Body of pancreas (tissue), 4 donors: ENCODE data around the gene PSD2. TPM values are rescaled to one million over a fixed set of nuclear protein-coding genes. Genes with fewer than 3 reads are reported as not detected.
A peak's percentile ranks its signal among the peaks of the same experiment; 100 is the strongest.

Source experiments
- ATAC-seq: fragments of 150-250 bp; one replicate; pipeline ENCODE4 v1.9.1; 2016
- DNase-seq, 4 donors: peaks; one replicate each; pipeline ENCODE4 v3.0.0-alpha.2; 2019
- H3K27ac ChIP-seq, 4 donors: fragments of 200-600 bp; sonication (generic); 1 replicate in 3 of 4; 2 replicates in 1 of 4; pipeline versions ENCODE4 v1.5.1 to v1.6.1; 2016 to 2019; ENCODE audit warnings: mild to moderate bottlenecking in 1 of 4, mixed read lengths in 1 of 4, moderate library complexity in 1 of 4
- H3K27me3 ChIP-seq, 2 donors: fragments of 200-600 bp; sonication (generic); one replicate each; pipeline ENCODE4 v1.6.0; 2016; ENCODE audit warnings: mild to moderate bottlenecking in 1 of 2
- H3K36me3 ChIP-seq, 2 donors: fragments of 200-600 bp; sonication (generic); replicated peaks in 1 of 2; 2 replicates each; pipeline ENCODE4 v1.5.1; 2016; ENCODE audit warnings: low read depth in 2 of 2; ENCODE audit not compliant: insufficient read depth in 1 of 2
- H3K4me1 ChIP-seq: fragments of 200-600 bp; sonication (generic); one replicate; pipeline ENCODE4 v1.6.0; 2016
- H3K4me3 ChIP-seq, 2 donors: fragments of 200-600 bp; sonication (generic); 1 replicate in 1 of 2; 2 replicates in 1 of 2; pipeline ENCODE4 v1.5.1; 2016 to 2019
- H3K9me3 ChIP-seq, 3 donors: fragments of 200-600 bp; sonication (generic); 1 replicate in 2 of 3; 2 replicates in 1 of 3; pipeline ENCODE4 v1.5.1; 2016
- POLR2A ChIP-seq, 3 donors: fragments of 450-650 bp; IDR thresholded peaks; one replicate each; pipeline ENCODE4 v1.6.1; 2016; ENCODE audit warnings: antibody characterized with exemption in 3 of 3, mild to moderate bottlenecking in 2 of 3
- WGBS, 2 donors: methylation state at CpG; one replicate each; pipeline ENCODE4 v1.1.5; 2017; 5-methylcytosine and 5-hydroxymethylcytosine counted together
- intact Hi-C: fragments of 100-400 bp; cut with DNase I; formaldehyde crosslinking; loops from one replicate; pipeline ENCODE4 v1.15.1; 2023
- total RNA-seq, 2 donors: library from RNA; depleted of rRNA; stranded (reverse); fragments of >200 nt; gene quantifications; one replicate each; pipeline ENCODE4 v1.1.0, GENCODE V29; 2016
- TF ChIP-seq, protein P1 (sequence below), 7 experiments: fragments of 450-650 bp in 4 of 7; fragments of 200-600 bp in 3 of 7; sonication (generic) in 3 of 7; IDR thresholded peaks; one replicate each; pipeline ENCODE4 v1.5.1; 2016 to 2019; ENCODE audit warnings: antibody characterized with exemption in 7 of 7

PSD2 gene
- under 1 TPM in 1 of 2 donors, not detected in 1; 0.52 TPM for total RNA-seq

DNA sequence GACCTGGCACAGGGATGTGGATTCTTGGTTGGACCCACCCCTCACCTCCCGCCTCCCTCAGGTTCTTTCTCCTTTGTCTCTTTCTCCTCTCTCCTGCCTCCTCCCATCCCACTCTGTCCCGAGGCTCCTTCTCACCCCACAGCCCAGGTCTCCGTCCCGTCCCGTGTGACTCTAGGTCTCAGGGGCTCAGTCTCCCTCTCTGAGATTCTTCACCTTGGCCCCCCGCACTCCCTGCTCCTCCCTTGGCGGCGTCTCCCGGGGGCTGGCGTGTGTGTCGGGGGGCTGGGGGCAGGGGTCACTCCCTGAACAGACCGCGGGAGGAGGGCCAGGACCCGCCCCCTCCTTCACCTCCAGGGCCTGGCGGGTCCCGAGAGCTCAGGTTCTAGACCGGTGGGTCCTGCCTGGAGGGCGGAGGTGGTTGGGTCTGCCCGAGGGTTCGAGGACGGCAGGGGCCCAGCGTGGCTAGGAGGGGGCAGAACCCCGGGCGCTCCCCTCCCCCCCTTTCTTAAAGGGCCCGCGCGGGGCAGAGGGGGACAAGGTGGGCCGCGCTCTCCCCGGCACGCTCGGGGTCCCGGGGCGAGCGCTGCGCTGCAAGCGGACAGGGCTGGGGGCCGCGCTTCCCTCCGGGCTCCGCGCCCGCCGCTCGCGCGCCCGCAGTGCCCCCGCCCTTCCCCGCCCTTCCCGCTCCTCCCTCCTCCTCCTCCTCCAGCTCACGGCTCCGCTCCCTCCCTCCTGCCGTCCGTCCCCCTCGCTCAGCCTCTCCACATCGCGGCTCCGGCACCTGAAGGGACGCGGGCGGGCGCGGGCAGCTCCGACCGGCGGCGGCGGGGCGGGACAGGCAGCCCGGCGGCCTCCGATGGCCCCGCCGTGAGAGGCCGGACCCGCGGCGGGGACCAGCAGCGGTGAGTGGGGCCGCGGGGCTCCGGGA, at the start of gene PSD2:
Gene PSD2, plus strand, starts transcription at position 735 of the 928 bp plus-strand sequence. CDS start 13,633 bp downstream, outside the sequence.
- TF ChIP-seq POLR2A (IDR thresholded peaks at IDR 0.05): no peak
- TF ChIP-seq, protein P1, sequence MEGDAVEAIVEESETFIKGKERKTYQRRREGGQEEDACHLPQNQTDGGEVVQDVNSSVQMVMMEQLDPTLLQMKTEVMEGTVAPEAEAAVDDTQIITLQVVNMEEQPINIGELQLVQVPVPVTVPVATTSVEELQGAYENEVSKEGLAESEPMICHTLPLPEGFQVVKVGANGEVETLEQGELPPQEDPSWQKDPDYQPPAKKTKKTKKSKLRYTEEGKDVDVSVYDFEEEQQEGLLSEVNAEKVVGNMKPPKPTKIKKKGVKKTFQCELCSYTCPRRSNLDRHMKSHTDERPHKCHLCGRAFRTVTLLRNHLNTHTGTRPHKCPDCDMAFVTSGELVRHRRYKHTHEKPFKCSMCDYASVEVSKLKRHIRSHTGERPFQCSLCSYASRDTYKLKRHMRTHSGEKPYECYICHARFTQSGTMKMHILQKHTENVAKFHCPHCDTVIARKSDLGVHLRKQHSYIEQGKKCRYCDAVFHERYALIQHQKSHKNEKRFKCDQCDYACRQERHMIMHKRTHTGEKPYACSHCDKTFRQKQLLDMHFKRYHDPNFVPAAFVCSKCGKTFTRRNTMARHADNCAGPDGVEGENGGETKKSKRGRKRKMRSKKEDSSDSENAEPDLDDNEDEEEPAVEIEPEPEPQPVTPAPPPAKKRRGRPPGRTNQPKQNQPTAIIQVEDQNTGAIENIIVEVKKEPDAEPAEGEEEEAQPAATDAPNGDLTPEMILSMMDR (IDR thresholded peaks at IDR 0.05): no peak
- Histone ChIP-seq H3K27me3 (peaks cover 0 to 20% of the 10 kb centered on the region in 2 donors), H3K36me3 (no peaks in the 10 kb centered on the region), H3K9me3 (no peaks in the 10 kb centered on the region), H3K4me1 (peaks cover 6% of the 10 kb centered on the region), H3K27ac (no peak within 1 kb of the TSS), H3K4me3 (no peak within 1 kb of the TSS)
- peak; percentile 42 to 59 (median 46) for DNase-seq
- whole genome bisulfite sequencing, 2 donors: 6 to 31% methylated on average over 17 to 66 of the region's 83 CpGs
- intact Hi-C loops: loop anchor here (5.0 kb wide), 1 partner anchor 37 kb away; no protein-coding TSS in a partner anchor
- peak; percentile 68 for ATAC-seq

DNA sequence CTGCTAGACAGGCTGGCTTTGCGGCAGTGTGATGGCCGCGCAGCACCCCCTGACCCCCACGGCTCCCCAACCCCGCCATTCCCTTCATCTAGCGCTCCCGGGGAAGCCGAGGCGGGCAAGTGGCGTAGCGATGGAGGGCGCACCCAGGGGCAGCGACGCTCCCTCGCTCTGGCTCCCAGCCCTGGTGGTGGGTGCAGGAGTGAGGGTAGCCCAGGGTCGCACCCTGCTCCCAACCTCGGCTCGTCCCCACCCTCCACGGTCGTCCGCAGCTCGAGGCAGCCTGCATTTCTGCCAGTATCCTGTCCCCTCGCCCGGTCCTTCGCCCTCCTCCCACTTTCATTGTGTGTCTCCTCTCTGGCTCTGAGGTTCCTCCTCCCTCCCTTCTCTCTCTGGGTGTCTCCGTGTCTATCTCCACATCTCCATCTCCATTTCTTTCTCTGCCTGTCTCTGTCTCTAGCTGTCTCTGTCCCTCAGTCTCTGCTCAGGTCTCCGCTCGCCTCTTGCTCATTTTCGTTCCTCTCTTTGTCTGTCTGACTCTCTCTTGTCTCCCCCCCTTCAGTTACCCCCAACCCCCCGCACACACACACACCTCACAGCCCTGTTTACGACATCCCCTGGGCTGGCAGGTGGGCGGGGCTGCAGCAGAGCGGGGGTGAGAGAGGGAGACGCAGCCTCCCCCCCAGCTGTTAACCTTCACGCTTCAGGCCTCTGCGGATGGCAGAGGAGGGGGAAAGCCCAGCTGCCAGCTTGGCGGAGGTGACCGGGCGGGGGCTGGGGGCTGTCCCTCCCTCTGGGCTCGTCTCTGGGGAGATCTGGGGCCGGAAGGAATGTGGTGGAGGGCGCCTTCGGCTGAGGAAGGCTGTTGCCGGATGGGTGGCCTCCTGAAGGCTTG, 48.7 kb upstream of the PSD2 start:
- 5 to 7% methylated on average over 22 to 37 of the region's 44 CpGs for WGBS, 2 donors
- Histone ChIP-seq H3K27ac (no peak overlapping the region), H3K4me1 (peaks cover 31% of the 10 kb centered on the region), H3K27me3 (peaks cover 0 to 10% of the 10 kb centered on the region in 2 donors), H3K4me3 (no peak overlapping the region), H3K36me3 (no peaks in the 10 kb centered on the region), H3K9me3 (no peaks in the 10 kb centered on the region)
- intact Hi-C loops: no loop called here
- ATAC-seq: peak; percentile 24
- peak in 2 of 4 donors; percentile 28 to 47 for DNase-seq
- TF ChIP-seq POLR2A (IDR thresholded peaks at IDR 0.05): no peak
- TF ChIP-seq, protein P1 (IDR thresholded peaks at IDR 0.05): no peak

DNA sequence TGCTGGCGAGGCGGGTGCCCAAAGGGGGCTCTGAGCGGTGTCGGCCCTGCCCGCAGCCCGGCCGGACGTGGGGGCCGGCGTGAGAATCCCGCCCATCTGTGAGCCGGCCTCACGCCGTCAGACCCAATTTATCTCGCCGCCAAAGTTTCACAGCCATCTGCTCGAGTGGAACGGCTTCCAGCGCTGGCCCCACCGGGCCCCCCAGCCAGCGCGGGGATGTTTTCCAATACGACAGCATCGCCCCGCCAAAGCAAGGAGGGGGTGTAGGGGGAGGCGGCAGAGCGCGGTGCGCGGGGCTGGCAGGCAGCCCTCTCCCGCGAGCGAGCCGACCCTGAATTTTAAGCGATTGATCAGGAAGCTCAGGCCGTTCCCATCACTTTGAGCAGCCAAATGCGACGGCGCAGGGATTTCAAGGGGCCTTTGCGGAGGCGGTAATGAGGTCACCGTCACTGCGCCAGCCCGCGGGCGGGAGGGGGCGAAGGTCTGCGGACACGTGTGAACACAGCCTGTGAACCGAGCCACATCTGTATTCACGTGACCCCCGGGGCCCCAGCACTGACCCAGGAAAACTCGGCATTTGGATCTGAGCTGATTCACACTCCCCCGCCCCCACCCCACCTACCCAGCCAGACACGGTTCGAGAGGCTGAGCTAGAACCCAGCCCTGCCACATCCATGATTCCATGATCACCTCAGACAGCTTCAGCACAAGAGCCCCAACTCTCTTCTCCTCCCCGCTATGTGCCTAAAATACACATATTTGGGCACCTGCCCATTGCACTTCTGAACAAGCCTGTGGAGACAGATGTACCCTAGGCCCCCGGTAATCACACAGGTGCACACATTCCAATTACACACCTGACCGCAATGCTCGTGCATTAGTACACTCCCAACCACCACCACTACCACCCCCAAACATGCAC, 47.8 kb upstream of the PSD2 start:
- DNase-seq: peak; percentile 49 to 65 (median 60)
- Histone ChIP-seq H3K36me3 (no peaks in the 10 kb centered on the region), H3K4me3 (no peak overlapping the region), H3K9me3 (no peaks in the 10 kb centered on the region), H3K4me1 (peaks cover 31% of the 10 kb centered on the region), H3K27me3 (peaks cover 0 to 10% of the 10 kb centered on the region in 2 donors), H3K27ac (peak overlapping the region in 1 of 4 donors; percentile 28)
- intact Hi-C loops: no loop called here
- ATAC-seq: peak; percentile 38
- WGBS, 2 donors: 3 to 27% methylated on average over 10 to 60 of the region's 60 CpGs
- TF ChIP-seq, protein P1 (IDR thresholded peaks at IDR 0.05): no peak
- TF ChIP-seq POLR2A (IDR thresholded peaks at IDR 0.05): peak in 1 of 3 donors; percentile 12

DNA sequence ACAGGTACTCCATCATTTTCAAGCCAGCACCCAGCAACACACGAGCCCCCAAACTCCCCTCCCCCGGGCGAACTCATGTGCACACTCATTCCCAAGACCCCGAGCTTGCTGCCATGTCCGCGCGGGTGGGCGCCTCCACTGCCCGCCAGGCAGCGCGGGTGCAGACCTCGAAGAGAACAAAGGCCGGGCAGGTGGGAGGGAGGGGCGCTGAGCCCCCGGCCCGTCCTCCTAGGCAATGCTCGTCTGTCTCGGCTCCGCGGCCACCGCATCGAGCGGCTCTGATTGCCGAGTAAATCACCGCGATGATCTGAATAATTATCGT, 47.1 kb upstream of the PSD2 start:
- no peak for TF ChIP-seq POLR2A (IDR thresholded peaks at IDR 0.05)
- TF ChIP-seq, protein P1 (IDR thresholded peaks at IDR 0.05): no peak
- Histone ChIP-seq H3K36me3 (no peaks in the 10 kb centered on the region), H3K9me3 (no peaks in the 10 kb centered on the region), H3K4me3 (no peak overlapping the region), H3K4me1 (peaks cover 31% of the 10 kb centered on the region), H3K27me3 (peaks cover 0 to 10% of the 10 kb centered on the region in 2 donors), H3K27ac (no peak overlapping the region)
- DNase-seq: no peak
- 45 to 59% methylated on average over 23 to 27 of the region's 27 CpGs for WGBS, 2 donors
- intact Hi-C loops: no loop called here
- no peak for ATAC-seq
